NCI-H1694 (cell line): ENCODE data around the gene MRPL14.
"Not testable (repeated sequence)": the region's sequence is repeated elsewhere in the genome, so short reads cannot be mapped to it uniquely, and the experiment has no call there.

Experiments used
- DNase-seq: peaks from one replicate; lab custom pipeline; 2025; lab: John Stamatoyannopoulos, UW

Gene MRPL14

GRCh38 chr6:44149369-44150012 is 22.2 kb upstream of the MRPL14 start:
- no peak for DNase-seq

GRCh38 chr6:44148306-44148705 is 21.1 kb upstream of the MRPL14 start:
- DNase-seq, result no peak

GRCh38 chr6:44147256-44147655 is 20.0 kb upstream of the MRPL14 start:
- DNase-seq, result no peak

GRCh38 chr6:44146685-44147084 is 19.4 kb upstream of the MRPL14 start:
- no peak for DNase-seq

- DNase-seq, result no peak
Observed at GRCh38 chr6:44145839-44146238, 18.6 kb upstream of the MRPL14 start.

GRCh38 chr6:44144536-44144935 is 17.3 kb upstream of the MRPL14 start:
- DNase-seq, result not testable (repeated sequence)

GRCh38 chr6:44143731-44144130 is 16.5 kb upstream of the MRPL14 start:
- DNase-seq, result no peak

- no peak for DNase-seq
Observed at GRCh38 chr6:44142835-44143234, 15.6 kb upstream of the MRPL14 start.

GRCh38 chr6:44139351-44139743 is 12.1 kb upstream of the MRPL14 start:
- DNase-seq, result no peak

GRCh38 chr6:44138717-44139350 is 11.6 kb upstream of the MRPL14 start:
- no peak for DNase-seq

- DNase-seq, result no peak
Observed at GRCh38 chr6:44135875-44136274, 8.6 kb upstream of the MRPL14 start.

- no peak for DNase-seq
Observed at GRCh38 chr6:44135173-44135758, 8.0 kb upstream of the MRPL14 start.

GRCh38 chr6:44133981-44134711 is 6.9 kb upstream of the MRPL14 start:
- DNase-seq, result no peak

- peak; percentile 35 for DNase-seq
Observed at GRCh38 chr6:44133003-44133931, 6.0 kb upstream of the MRPL14 start.

- DNase-seq, result no peak
Observed at GRCh38 chr6:44132476-44132875, 5.2 kb upstream of the MRPL14 start.

GRCh38 chr6:44131892-44132291 is 4.6 kb upstream of the MRPL14 start:
- DNase-seq, result no peak

- DNase-seq, result no peak
Observed at GRCh38 chr6:44129841-44130322, 2.6 kb upstream of the MRPL14 start.

- no peak for DNase-seq
Observed at GRCh38 chr6:44128020-44128917, 1.0 kb upstream of the MRPL14 start.

- no peak for DNase-seq
Observed at GRCh38 chr6:44126320-44127149, 717 bp downstream of the MRPL14 start.

- no peak for DNase-seq
Observed at GRCh38 chr6:44123544-44123943, 3.7 kb downstream of the MRPL14 start.
